Right cardiac atrium (tissue), 5 donors: ENCODE results near the gene PC. TPM values are rescaled to one million over a fixed set of nuclear protein-coding genes. Genes with fewer than 3 reads are reported as not detected.
A peak's percentile ranks its signal among the peaks of the same experiment; 100 is the strongest.

Source experiments
- ATAC-seq, 2 donors: fragments of 200-7000 bp; cut with Tn5 transposase; one replicate each; pipeline versions ENCODE4 v1.8.0 to v1.9.1; 2020; ENCODE audit warnings: moderate library complexity in 2 of 2, mild to moderate bottlenecking in 1 of 2
- DNase-seq, 3 donors: peaks; one replicate each; pipeline ENCODE4 v3.0.0-alpha.2; 2020
- H3K27ac ChIP-seq: one replicate; pipeline ENCODE4 v1.5.1; 2013; ENCODE audit warnings: mild to moderate bottlenecking, low read length, control low read depth, moderate library complexity
- H3K27me3 ChIP-seq: one replicate; pipeline ENCODE4 v1.6.1; 2013; ENCODE audit not compliant: control insufficient read depth, insufficient read depth
- H3K4me1 ChIP-seq: one replicate; pipeline ENCODE4 v1.6.1; 2013; ENCODE audit warnings: low read length; ENCODE audit not compliant: control insufficient read depth, insufficient read depth
- H3K4me3 ChIP-seq: one replicate; pipeline ENCODE4 v1.5.1; 2013; ENCODE audit warnings: low read length, control low read depth
- H3K9me3 ChIP-seq: one replicate; pipeline ENCODE4 v1.6.1; 2013; ENCODE audit warnings: low read length; ENCODE audit not compliant: control insufficient read depth
- WGBS: extraction: QIAGEN DNeasy Blood & Tissue Kit; methylation state at CpG from one replicate; pipeline ENCODE4 v1.1.7; 2013; 5-methylcytosine and 5-hydroxymethylcytosine counted together
- intact Hi-C, 4 donors: fragments of 100-400 bp; cut with DNase I; formaldehyde crosslinking; loops; one replicate each; pipeline versions ENCODE4 v1.11.0 to v1.14.0; 2022 to 2023
- polyA plus RNA-seq: library from polyadenylated mRNA; stranded (reverse); fragments of 200-250 nt; gene quantifications from one replicate; pipeline ENCODE4 v1.2.3, GENCODE V29; 2013
- total RNA-seq, 4 donors: library from RNA; stranded (reverse); fragmentation: NEBNext Ultra II Directional; extraction: Animal tissue kit (Norgen Biotek cat#: 25700); gene quantifications; one replicate each; pipeline ENCODE4 v1.2.1, GENCODE V29; 2021
- donor health status: healthy with polysubstance abuse.
- donor health status: DM: no; HTN: yes; CAD: no.
- donor health status: DM: no; HTN: no; CAD: no.
- donor health status: DM: no; HTN: yes; CAD: no; lungs with severe emphysema.
- donor health status: DM: yes; HTN: yes; CAD: no.

PC gene
- total and polyA plus RNA-seq, 5 donors: 7.2 to 22.6 (median 9.6) TPM

GRCh38 chr11:66953081-66953833 is 4.9 kb downstream of the PC start:
- 88% methylated on average over 13 of the region's 13 CpGs for WGBS
- ATAC-seq (no peak), DNase-seq (no peak)
- Histone ChIP-seq H3K4me1 (no peaks in the 10 kb centered on the region), H3K27me3 (no peaks in the 10 kb centered on the region), H3K27ac (no peak overlapping the region), H3K9me3 (no peaks in the 10 kb centered on the region), H3K4me3 (no peak overlapping the region)
- intact Hi-C loops: no loop called here

GRCh38 chr11:66951927-66952337 is 6.3 kb downstream of the PC start:
- H3K4me1 ChIP-seq: no peaks in the 10 kb centered on the region
- intact Hi-C loops: no loop called here
- H3K27ac ChIP-seq: no peak overlapping the region
- 57% methylated on average over 7 of the region's 7 CpGs for WGBS
- H3K27me3 ChIP-seq: no peaks in the 10 kb centered on the region
- H3K4me3 ChIP-seq: no peak overlapping the region
- DNase-seq (no peak), ATAC-seq (no peak)
- H3K9me3 ChIP-seq: no peaks in the 10 kb centered on the region

DNA sequence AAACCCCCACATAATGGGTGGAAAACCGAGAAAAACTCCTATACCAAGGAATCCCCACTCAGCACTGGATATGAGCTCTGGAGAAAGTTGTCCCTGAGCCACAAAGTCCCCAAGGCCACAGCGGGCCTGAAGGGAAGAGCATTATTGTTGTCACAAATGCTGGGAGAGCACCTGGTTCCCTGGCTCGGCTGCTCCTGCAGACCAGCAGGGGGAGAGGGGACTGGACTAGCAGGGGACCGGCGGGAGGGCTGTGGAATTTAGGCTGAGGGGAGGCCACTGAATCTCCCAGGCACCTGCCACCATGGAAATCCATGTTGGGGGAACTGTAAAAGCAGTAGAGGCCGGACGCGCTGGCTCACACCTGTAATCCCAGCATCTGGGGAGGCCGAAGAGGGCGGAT is 7.0 kb downstream of the PC start:
- DNase-seq (no peak), ATAC-seq (no peak)
- H3K4me3 ChIP-seq: no peak overlapping the region
- no peaks in the 10 kb centered on the region for H3K4me1 ChIP-seq
- H3K27me3 ChIP-seq: no peaks in the 10 kb centered on the region
- intact Hi-C loops: no loop called here
- H3K9me3 ChIP-seq: no peaks in the 10 kb centered on the region
- no peak overlapping the region for H3K27ac ChIP-seq
- 92% methylated on average over 10 of the region's 10 CpGs for WGBS

DNA sequence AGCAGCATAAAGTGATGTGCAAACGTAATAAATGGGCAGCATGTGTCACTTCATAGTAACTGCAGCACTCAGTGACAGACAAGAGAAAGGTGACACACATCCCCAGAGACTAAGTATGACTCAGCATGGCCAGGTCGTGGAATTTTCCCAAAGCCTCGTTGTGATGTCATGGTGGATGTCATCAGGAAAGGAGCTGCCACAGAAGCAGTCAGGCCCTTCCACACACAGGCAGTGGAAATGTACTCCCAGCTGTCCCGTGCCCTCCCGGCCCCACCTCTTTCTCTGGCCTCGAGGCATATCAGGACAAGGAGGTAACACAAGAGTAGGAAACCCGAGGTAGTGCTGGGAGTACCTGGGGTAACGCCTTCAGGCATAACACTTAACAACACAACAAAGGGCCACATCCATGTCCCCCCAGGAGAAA is 8.1 kb downstream of the PC start:
- H3K4me3 ChIP-seq: no peak overlapping the region
- no peak overlapping the region for H3K27ac ChIP-seq
- DNase-seq (peak in 1 of 3 donors; percentile 46), ATAC-seq (peak; percentile 26 to 80)
- H3K4me1 ChIP-seq: no peaks in the 10 kb centered on the region
- no peaks in the 10 kb centered on the region for H3K9me3 ChIP-seq
- WGBS: 54% methylated on average over 8 of the region's 8 CpGs
- H3K27me3 ChIP-seq: no peaks in the 10 kb centered on the region
- intact Hi-C loops: no loop called here

DNA sequence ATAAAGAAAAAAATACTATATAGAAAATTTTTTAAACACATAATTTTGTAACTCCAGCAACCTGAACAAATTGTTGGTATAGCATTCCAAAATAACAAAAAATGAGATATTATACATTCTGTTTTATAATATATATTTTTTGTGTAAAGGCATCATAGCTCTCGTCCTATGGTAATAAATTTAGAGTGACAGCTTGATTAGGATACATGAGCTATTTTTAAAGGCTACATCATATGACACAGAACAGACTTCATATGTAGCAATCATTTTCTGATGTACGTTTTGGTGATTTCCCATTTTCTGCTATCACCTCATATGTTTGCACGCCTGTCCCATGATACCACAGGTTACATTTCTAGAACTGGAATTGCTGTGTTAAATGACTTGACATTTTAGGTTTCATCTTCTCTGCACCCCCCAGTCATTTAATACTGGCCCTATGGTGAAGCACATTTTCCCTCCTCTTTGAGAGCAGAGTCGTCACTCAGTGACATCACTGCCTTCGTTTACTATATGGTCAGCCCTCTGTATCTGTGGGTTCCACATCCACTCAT is 19.5 kb downstream of the PC start:
- Histone ChIP-seq H3K4me3 (no peak overlapping the region), H3K9me3 (no peaks in the 10 kb centered on the region), H3K27ac (no peak overlapping the region), H3K27me3 (no peaks in the 10 kb centered on the region), H3K4me1 (no peaks in the 10 kb centered on the region)
- no peak for ATAC-seq
- no peak for DNase-seq
- 91% methylated on average over 5 of the region's 5 CpGs for WGBS
- intact Hi-C loops: no loop called here

DNA sequence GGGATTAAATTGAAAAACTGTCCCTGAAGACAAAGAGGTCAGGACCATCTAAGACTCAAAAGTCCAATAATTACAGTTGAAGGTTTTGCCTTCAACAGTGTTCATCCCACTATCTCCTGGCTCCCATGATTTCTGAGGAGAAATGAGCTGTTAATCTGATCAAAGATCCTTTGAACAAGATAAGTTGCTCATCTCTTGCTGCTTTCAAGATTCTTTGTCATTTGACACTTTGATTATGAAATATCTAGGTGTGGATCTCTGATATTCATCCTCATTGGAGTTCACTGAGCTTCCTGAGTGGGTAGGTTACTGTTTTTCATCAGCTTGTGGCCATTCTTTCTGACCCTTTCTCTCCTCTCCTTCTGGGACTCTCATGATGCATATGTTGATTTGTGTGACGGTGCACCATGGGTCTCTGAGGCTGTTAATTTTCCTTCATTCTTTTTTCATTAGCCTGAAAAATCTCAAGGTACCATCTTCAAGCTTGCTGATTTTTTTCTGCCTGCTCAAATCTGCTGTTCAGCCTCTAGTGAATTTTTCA is 20.9 kb downstream of the PC start:
- ATAC-seq: no peak
- no peak for DNase-seq
- H3K4me3 ChIP-seq: no peak overlapping the region
- no peaks in the 10 kb centered on the region for H3K9me3 ChIP-seq
- intact Hi-C loops: no loop called here
- H3K27ac ChIP-seq: no peak overlapping the region
- WGBS: 93% methylated on average over 1 of the region's 1 CpG
- no peaks in the 10 kb centered on the region for H3K4me1 ChIP-seq
- H3K27me3 ChIP-seq: no peaks in the 10 kb centered on the region

DNA sequence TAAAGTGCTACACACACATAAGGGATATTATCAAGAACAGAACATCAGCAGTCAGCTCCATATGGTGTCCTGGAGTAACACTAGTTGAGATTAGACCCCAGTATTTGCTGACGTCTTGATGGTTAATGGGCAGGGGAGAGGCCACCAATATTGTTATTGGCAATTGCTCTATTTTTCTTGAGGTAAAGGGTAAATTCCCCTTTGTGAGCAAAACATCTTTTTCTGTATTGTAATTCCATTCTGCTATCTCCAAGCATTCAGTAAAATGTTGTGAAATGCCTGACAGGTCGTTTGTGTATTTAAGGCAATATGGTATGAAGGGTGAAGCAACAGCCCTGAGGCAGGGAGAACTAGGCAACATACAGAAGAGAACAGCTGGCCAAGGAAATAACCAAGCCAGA is 21.9 kb downstream of the PC start:
- no peaks in the 10 kb centered on the region for H3K4me1 ChIP-seq
- H3K4me3 ChIP-seq: no peak overlapping the region
- intact Hi-C loops: no loop called here
- WGBS: 61% methylated on average over 2 of the region's 2 CpGs
- H3K9me3 ChIP-seq: no peaks in the 10 kb centered on the region
- no peak overlapping the region for H3K27ac ChIP-seq
- H3K27me3 ChIP-seq: no peaks in the 10 kb centered on the region
- ATAC-seq (no peak), DNase-seq (no peak)

GRCh38 chr11:66934950-66935779 is 23.0 kb downstream of the PC start:
- intact Hi-C loops: no loop called here
- 63% methylated on average over 9 of the region's 9 CpGs for WGBS
- ATAC-seq: no peak

GRCh38 chr11:66933531-66933930 is 24.7 kb downstream of the PC start:
- H3K4me1 ChIP-seq: no peaks in the 10 kb centered on the region
- ATAC-seq (no peak), DNase-seq (no peak)
- WGBS: 90% methylated on average over 3 of the region's 3 CpGs
- H3K9me3 ChIP-seq: no peaks in the 10 kb centered on the region
- no peaks in the 10 kb centered on the region for H3K27me3 ChIP-seq
- no peak overlapping the region for H3K27ac ChIP-seq
- H3K4me3 ChIP-seq: no peak overlapping the region
- intact Hi-C loops: no loop called here

More at GRCh38 chr11:66934950-66935779, 23.0 kb downstream of the PC start:
- Histone ChIP-seq H3K27ac (no peak overlapping the region), H3K27me3 (no peaks in the 10 kb centered on the region), H3K4me3 (no peak overlapping the region), H3K4me1 (no peaks in the 10 kb centered on the region), H3K9me3 (no peaks in the 10 kb centered on the region)
- DNase-seq: no peak

DNA sequence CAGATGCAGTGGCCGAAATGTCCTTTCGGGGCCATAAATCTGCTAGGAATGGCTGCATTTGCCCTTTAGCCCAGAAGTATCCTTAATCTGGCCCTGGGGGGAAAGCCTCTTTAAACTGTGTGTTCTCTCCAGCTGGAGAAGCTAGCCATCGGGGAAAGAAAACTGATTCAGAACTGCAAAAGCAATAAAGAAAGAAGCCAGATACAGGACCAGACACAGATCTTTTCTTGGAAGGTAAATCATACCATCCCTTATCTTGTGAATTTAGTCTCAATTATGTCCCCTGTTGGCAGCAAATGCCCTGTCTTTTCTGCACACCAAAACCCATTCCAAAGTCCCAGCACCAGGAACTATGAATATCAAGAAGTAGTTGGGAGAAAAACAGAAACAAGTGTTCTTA is 25.6 kb downstream of the PC start:
- no peaks in the 10 kb centered on the region for H3K9me3 ChIP-seq
- DNase-seq: no peak
- no peak overlapping the region for H3K4me3 ChIP-seq
- no peak overlapping the region for H3K27ac ChIP-seq
- no peak for ATAC-seq
- intact Hi-C loops: no loop called here
- no peaks in the 10 kb centered on the region for H3K4me1 ChIP-seq
- WGBS: 87% methylated on average over 3 of the region's 3 CpGs
- no peaks in the 10 kb centered on the region for H3K27me3 ChIP-seq

GRCh38 chr11:66929753-66930152 is 28.4 kb downstream of the PC start:
- H3K4me1 ChIP-seq: no peaks in the 10 kb centered on the region
- no peak overlapping the region for H3K27ac ChIP-seq
- DNase-seq (no peak), ATAC-seq (no peak)
- no peaks in the 10 kb centered on the region for H3K27me3 ChIP-seq
- intact Hi-C loops: no loop called here
- H3K9me3 ChIP-seq: no peaks in the 10 kb centered on the region
- H3K4me3 ChIP-seq: no peak overlapping the region
- WGBS: 72% methylated on average over 4 of the region's 4 CpGs
